Measurements from ENCODE around the gene CIPC.

GRCh38 chr14:77103475-77103874, 5.4 kb downstream of the CIPC start:
- TF ChIP-seq CTCF (IDR thresholded peaks at IDR 0.05) (no peak), EP300 (IDR thresholded peaks at IDR 0.05) (no peak)

All from esophagus muscularis mucosa (tissue), 3 donors.